Measurements from ENCODE around the gene LOXL4. TPM values are rescaled to one million over a fixed set of nuclear protein-coding genes. Genes with fewer than 3 reads are reported as not detected.
"Not testable (repeated sequence)": the region's sequence is repeated elsewhere in the genome, so short reads cannot be mapped to it uniquely, and the experiment has no call there.

The LOXL4 gene
- polyA plus RNA-seq, 4 donors = 0.27 to 4.2 (median 0.72) TPM; not detected in 1

GRCh38 chr10:98242823-98243222 lies 25.2 kb downstream of the LOXL4 start:
- H3K27ac ChIP-seq (ENCODE audit: low read depth in 1 of 3, low read length in 2 of 3) = no peak overlapping the region
- H3K36me3 ChIP-seq (ENCODE audit: control insufficient read depth in 3 of 3, insufficient read depth in 2 of 3, low read depth in 1 of 3, low read length in 3 of 3) = peaks cover 0 to 29% (median 20%) of the 10 kb centered on the region in 3 donors
- no peak for FAIRE-seq
- no peaks in the 10 kb centered on the region for H3K4me1 ChIP-seq (ENCODE audit: control insufficient read depth in 3 of 3, insufficient read depth in 2 of 3, low read depth in 1 of 3, low read length in 2 of 3)
- no peaks in the 10 kb centered on the region for H3K9me3 ChIP-seq (ENCODE audit: control insufficient read depth in 2 of 2, insufficient read depth in 1 of 2, low read depth in 1 of 2, low read length in 1 of 2)
- no peak for DNase-seq
- no peaks in the 10 kb centered on the region for H3K27me3 ChIP-seq (ENCODE audit: control insufficient read depth in 3 of 3, insufficient read depth in 3 of 3, low read length in 3 of 3)
- 71 to 79% (median 79%) methylated on average over 1 of the region's 1 CpG for WGBS, 3 donors
- H3K4me3 ChIP-seq (ENCODE audit: low read depth in 1 of 3, low read length in 3 of 3) = no peak overlapping the region

- no peaks in the 10 kb centered on the region for H3K9me3 ChIP-seq (ENCODE audit: control insufficient read depth in 2 of 2, insufficient read depth in 1 of 2, low read depth in 1 of 2, low read length in 1 of 2)
- no peak overlapping the region for H3K27ac ChIP-seq (ENCODE audit: low read depth in 1 of 3, low read length in 2 of 3)
- 81 to 89% (median 88%) methylated on average over 3 of the region's 3 CpGs for WGBS, 3 donors
- no peak overlapping the region for H3K4me3 ChIP-seq (ENCODE audit: low read depth in 1 of 3, low read length in 3 of 3)
- DNase-seq (no peak), FAIRE-seq (no peak)
- no peaks in the 10 kb centered on the region for H3K4me1 ChIP-seq (ENCODE audit: control insufficient read depth in 3 of 3, insufficient read depth in 2 of 3, low read depth in 1 of 3, low read length in 2 of 3)
- no peaks in the 10 kb centered on the region for H3K27me3 ChIP-seq (ENCODE audit: control insufficient read depth in 3 of 3, insufficient read depth in 3 of 3, low read length in 3 of 3)
- H3K36me3 ChIP-seq (ENCODE audit: control insufficient read depth in 3 of 3, insufficient read depth in 2 of 3, low read depth in 1 of 3, low read length in 3 of 3) = peaks cover 0 to 25% (median 15%) of the 10 kb centered on the region in 3 donors
These were observed 27.5 kb downstream of the LOXL4 start for GRCh38 chr10:98240524-98240923.

GRCh38 chr10:98238391-98238790 lies 29.6 kb downstream of the LOXL4 start:
- H3K4me3 ChIP-seq (ENCODE audit: low read depth in 1 of 3, low read length in 3 of 3) = no peak overlapping the region
- DNase-seq (no peak), FAIRE-seq (no peak)
- H3K36me3 ChIP-seq (ENCODE audit: control insufficient read depth in 3 of 3, insufficient read depth in 2 of 3, low read depth in 1 of 3, low read length in 3 of 3) = peaks cover 0 to 13% (median 11%) of the 10 kb centered on the region in 3 donors
- H3K27ac ChIP-seq (ENCODE audit: low read depth in 1 of 3, low read length in 2 of 3) = no peak overlapping the region
- 94 to 100% (median 95%) methylated on average over 1 of the region's 1 CpG for WGBS, 3 donors
- no peaks in the 10 kb centered on the region for H3K9me3 ChIP-seq (ENCODE audit: control insufficient read depth in 2 of 2, insufficient read depth in 1 of 2, low read depth in 1 of 2, low read length in 1 of 2)
- no peaks in the 10 kb centered on the region for H3K27me3 ChIP-seq (ENCODE audit: control insufficient read depth in 3 of 3, insufficient read depth in 3 of 3, low read length in 3 of 3)
- no peaks in the 10 kb centered on the region for H3K4me1 ChIP-seq (ENCODE audit: control insufficient read depth in 3 of 3, insufficient read depth in 2 of 3, low read depth in 1 of 3, low read length in 2 of 3)

DNA sequence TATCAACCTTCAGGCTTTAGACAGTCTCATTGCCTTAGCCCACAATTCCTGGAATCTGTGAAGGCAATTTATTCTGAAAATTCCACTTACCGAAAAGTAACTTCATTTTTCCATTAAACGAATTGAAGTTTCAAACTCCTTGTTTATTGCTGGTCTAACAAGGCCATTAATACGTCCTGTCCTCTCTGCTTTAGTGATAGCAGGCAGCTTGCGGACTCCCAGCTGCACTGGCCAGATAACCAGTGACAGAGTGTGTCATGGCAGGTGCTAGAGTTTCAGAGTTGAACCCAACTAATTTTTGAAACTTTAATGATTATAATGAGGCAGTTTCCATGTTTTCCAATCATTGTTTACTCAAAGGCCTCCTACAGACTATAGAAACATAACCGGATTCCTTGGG lies 31.1 kb downstream of the LOXL4 start:
- Histone ChIP-seq H3K27ac (ENCODE audit: low read depth in 1 of 3, low read length in 2 of 3) (no peak overlapping the region), H3K9me3 (ENCODE audit: control insufficient read depth in 2 of 2, insufficient read depth in 1 of 2, low read depth in 1 of 2, low read length in 1 of 2) (no peaks in the 10 kb centered on the region), H3K27me3 (ENCODE audit: control insufficient read depth in 3 of 3, insufficient read depth in 3 of 3, low read length in 3 of 3) (no peaks in the 10 kb centered on the region), H3K36me3 (ENCODE audit: control insufficient read depth in 3 of 3, insufficient read depth in 2 of 3, low read depth in 1 of 3, low read length in 3 of 3) (peaks cover 0 to 12% (median 8%) of the 10 kb centered on the region in 3 donors), H3K4me3 (ENCODE audit: low read depth in 1 of 3, low read length in 3 of 3) (no peak overlapping the region), H3K4me1 (ENCODE audit: control insufficient read depth in 3 of 3, insufficient read depth in 2 of 3, low read depth in 1 of 3, low read length in 2 of 3) (no peaks in the 10 kb centered on the region)
- no peak for FAIRE-seq
- 69 to 76% (median 76%) methylated on average over 5 of the region's 5 CpGs for WGBS, 3 donors
- DNase-seq = no peak

DNA sequence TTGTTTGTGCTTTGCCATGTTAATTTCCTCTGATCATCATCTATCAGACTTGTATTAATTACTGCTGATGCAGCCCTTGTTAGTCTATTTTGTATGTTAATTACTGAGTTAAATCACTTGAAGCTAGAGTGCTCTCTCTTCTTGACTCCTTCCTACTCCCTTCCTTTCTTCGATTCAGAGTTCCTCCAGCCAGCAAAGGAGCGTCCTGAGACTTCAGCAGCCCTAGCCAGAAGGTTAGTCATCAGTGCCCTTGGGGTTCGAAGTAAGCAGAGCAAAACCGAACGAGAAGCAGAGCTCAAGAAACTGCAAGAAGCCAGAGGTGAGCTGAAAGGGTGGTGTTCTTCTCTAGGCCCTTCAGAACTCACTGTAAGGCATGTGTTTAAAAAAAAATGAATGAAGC lies 32.1 kb downstream of the LOXL4 start:
- H3K36me3 ChIP-seq (ENCODE audit: control insufficient read depth in 3 of 3, insufficient read depth in 2 of 3, low read depth in 1 of 3, low read length in 3 of 3) = peaks cover 0 to 12% (median 8%) of the 10 kb centered on the region in 3 donors
- FAIRE-seq = no peak
- WGBS, 3 donors = 84 to 93% (median 87%) methylated on average over 5 of the region's 5 CpGs

DNA sequence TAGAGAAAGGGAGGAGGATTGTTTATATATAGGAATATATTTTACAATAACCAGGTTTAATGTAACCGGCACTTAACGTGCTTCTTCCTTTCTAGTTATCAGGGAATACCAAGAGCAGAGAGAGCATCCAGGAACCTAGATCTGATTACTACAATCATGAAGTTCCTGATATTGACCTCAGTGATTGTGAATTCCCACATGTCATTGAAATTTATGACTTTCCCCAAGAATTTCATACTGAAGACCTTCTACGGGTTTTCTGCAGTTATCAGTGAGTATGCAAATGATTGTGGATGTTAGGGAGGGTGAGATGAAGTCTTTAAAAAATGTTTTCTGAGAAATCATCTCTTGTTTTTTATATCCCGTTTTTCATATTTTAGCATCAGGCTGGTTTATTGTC lies 36.6 kb downstream of the LOXL4 start:
- FAIRE-seq (no peak), DNase-seq (no peak)
- Histone ChIP-seq H3K27ac (ENCODE audit: low read depth in 1 of 3, low read length in 2 of 3) (no peak overlapping the region), H3K4me3 (ENCODE audit: low read depth in 1 of 3, low read length in 3 of 3) (no peak overlapping the region), H3K4me1 (ENCODE audit: control insufficient read depth in 3 of 3, insufficient read depth in 2 of 3, low read depth in 1 of 3, low read length in 2 of 3) (no peaks in the 10 kb centered on the region), H3K36me3 (ENCODE audit: control insufficient read depth in 3 of 3, insufficient read depth in 2 of 3, low read depth in 1 of 3, low read length in 3 of 3) (peaks cover 0 to 6% (median 6%) of the 10 kb centered on the region in 3 donors), H3K9me3 (ENCODE audit: control insufficient read depth in 2 of 2, insufficient read depth in 1 of 2, low read depth in 1 of 2, low read length in 1 of 2) (peaks cover 0 to 2% of the 10 kb centered on the region in 2 donors), H3K27me3 (ENCODE audit: control insufficient read depth in 3 of 3, insufficient read depth in 3 of 3, low read length in 3 of 3) (no peaks in the 10 kb centered on the region)
- 94 to 96% (median 95%) methylated on average over 4 of the region's 4 CpGs for WGBS, 3 donors

More for the DNA sequence above, 32.1 kb downstream of the LOXL4 start:
- Histone ChIP-seq H3K27me3 (ENCODE audit: control insufficient read depth in 3 of 3, insufficient read depth in 3 of 3, low read length in 3 of 3) (no peaks in the 10 kb centered on the region), H3K27ac (ENCODE audit: low read depth in 1 of 3, low read length in 2 of 3) (no peak overlapping the region), H3K4me3 (ENCODE audit: low read depth in 1 of 3, low read length in 3 of 3) (no peak overlapping the region), H3K9me3 (ENCODE audit: control insufficient read depth in 2 of 2, insufficient read depth in 1 of 2, low read depth in 1 of 2, low read length in 1 of 2) (no peaks in the 10 kb centered on the region), H3K4me1 (ENCODE audit: control insufficient read depth in 3 of 3, insufficient read depth in 2 of 3, low read depth in 1 of 3, low read length in 2 of 3) (no peaks in the 10 kb centered on the region)
- no peak for DNase-seq

DNA sequence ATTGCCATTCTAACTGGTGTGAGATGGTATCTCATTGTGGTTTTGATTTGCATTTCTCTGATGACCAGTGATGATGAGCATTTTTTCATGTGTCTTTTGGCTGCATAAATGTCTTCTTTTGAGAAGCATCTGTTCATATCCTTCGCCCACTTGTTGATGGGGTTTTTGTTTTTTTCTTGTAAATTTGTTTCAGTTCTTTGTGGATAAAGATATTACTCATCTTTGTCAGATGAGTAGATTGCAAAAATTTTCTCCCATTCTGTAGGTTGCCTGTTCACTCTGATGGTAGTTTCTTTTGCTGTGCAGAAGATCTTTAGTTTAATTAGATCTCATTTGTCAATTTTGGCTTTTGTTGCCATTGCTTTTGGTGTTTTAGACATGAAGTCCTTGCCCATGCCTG lies 39.7 kb downstream of the LOXL4 start:
- H3K4me3 ChIP-seq (ENCODE audit: low read depth in 1 of 3, low read length in 3 of 3); DNase-seq; H3K9me3 ChIP-seq (ENCODE audit: control insufficient read depth in 2 of 2, insufficient read depth in 1 of 2, low read depth in 1 of 2, low read length in 1 of 2); H3K27ac ChIP-seq (ENCODE audit: low read depth in 1 of 3, low read length in 2 of 3); H3K36me3 ChIP-seq (ENCODE audit: control insufficient read depth in 3 of 3, insufficient read depth in 2 of 3, low read depth in 1 of 3, low read length in 3 of 3); FAIRE-seq; H3K27me3 ChIP-seq (ENCODE audit: control insufficient read depth in 3 of 3, insufficient read depth in 3 of 3, low read length in 3 of 3); H3K4me1 ChIP-seq (ENCODE audit: control insufficient read depth in 3 of 3, insufficient read depth in 2 of 3, low read depth in 1 of 3, low read length in 2 of 3): not testable (repeated sequence)
- 83 to 96% (median 91%) methylated on average over 1 of the region's 1 CpG for WGBS, 3 donors

DNA sequence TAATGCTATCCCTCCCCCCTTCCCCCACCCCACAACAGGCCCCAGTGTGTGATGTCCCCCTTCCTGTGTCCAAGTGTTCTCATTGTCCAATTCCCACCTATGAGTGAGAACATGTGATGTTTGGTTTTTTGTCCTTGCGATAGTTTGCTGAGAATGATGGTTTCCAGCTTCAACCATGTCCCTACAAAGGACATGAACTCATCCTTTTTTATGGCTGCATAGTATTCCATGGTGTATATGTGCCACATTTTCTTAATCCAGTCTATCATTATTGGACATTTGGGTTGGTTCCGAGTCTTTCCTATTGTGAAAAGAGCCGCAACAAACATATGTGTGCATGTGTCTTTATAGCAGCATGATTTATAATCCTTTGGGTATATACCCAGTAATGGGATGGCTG lies 40.3 kb downstream of the LOXL4 start:
- H3K27me3 ChIP-seq (ENCODE audit: control insufficient read depth in 3 of 3, insufficient read depth in 3 of 3, low read length in 3 of 3); H3K36me3 ChIP-seq (ENCODE audit: control insufficient read depth in 3 of 3, insufficient read depth in 2 of 3, low read depth in 1 of 3, low read length in 3 of 3); H3K9me3 ChIP-seq (ENCODE audit: control insufficient read depth in 2 of 2, insufficient read depth in 1 of 2, low read depth in 1 of 2, low read length in 1 of 2); DNase-seq; H3K4me1 ChIP-seq (ENCODE audit: control insufficient read depth in 3 of 3, insufficient read depth in 2 of 3, low read depth in 1 of 3, low read length in 2 of 3); FAIRE-seq; H3K27ac ChIP-seq (ENCODE audit: low read depth in 1 of 3, low read length in 2 of 3); H3K4me3 ChIP-seq (ENCODE audit: low read depth in 1 of 3, low read length in 3 of 3): not testable (repeated sequence)
- WGBS, 3 donors = 96 to 99% (median 97%) methylated on average over 3 of the region's 3 CpGs

DNA sequence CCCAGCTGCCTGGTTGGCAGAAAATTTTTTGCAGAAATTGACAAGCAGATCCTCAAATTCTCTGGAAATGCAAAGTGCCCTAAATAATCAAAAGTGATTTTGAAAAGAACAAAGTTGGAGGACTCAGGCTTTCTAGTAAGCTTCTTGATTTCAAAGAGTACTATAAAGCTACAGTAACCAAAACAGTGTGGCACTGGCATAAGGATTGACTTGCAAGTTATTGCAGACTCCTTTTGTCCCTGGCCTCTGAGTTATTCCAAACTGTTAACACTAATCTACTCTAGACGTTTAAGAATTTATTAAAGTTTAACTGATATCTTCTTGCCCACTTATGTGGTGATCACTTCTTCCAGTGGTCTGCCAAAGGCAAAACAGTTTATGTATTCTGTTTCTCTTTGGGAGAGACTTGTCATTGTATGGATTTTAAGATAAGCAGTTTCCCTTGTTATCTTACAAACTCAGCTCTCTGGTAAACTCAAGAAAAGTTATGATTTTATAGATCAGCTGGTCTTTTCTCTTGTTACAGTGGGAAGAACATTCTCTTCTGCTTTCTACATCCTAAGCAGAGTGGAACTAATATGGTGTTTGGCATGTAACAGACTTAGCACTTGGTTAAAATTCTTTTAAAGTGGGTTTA lies 41.4 kb downstream of the LOXL4 start:
- WGBS, 3 donors = 56 to 77% (median 74%) methylated on average over 1 of the region's 1 CpG

More for the DNA sequence above, 41.4 kb downstream of the LOXL4 start:
- H3K36me3 ChIP-seq (ENCODE audit: control insufficient read depth in 3 of 3, insufficient read depth in 2 of 3, low read depth in 1 of 3, low read length in 3 of 3) = peaks cover 0 to 3% (median 2%) of the 10 kb centered on the region in 3 donors
- DNase-seq (no peak), FAIRE-seq (no peak)
- H3K27me3 ChIP-seq (ENCODE audit: control insufficient read depth in 3 of 3, insufficient read depth in 3 of 3, low read length in 3 of 3) = no peaks in the 10 kb centered on the region
- no peak overlapping the region for H3K27ac ChIP-seq (ENCODE audit: low read depth in 1 of 3, low read length in 2 of 3)
- peaks cover 0 to 4% of the 10 kb centered on the region in 2 donors for H3K9me3 ChIP-seq (ENCODE audit: control insufficient read depth in 2 of 2, insufficient read depth in 1 of 2, low read depth in 1 of 2, low read length in 1 of 2)
- no peaks in the 10 kb centered on the region for H3K4me1 ChIP-seq (ENCODE audit: control insufficient read depth in 3 of 3, insufficient read depth in 2 of 3, low read depth in 1 of 3, low read length in 2 of 3)
- no peak overlapping the region for H3K4me3 ChIP-seq (ENCODE audit: low read depth in 1 of 3, low read length in 3 of 3)

Data from small intestine (tissue), 7 donors.